A549 (cell line): ENCODE results near the gene EIF3A.

Experiments used
- CEBPB ChIP-seq, 2 experiments: fragments of >200 bp in 1 of 2; sonication (Bioruptor Twin) in 1 of 2; formaldehyde crosslinking in 1 of 2; IDR thresholded peaks; 2 replicates each; pipeline ENCODE4 v1.6.1; 2012 to 2016
- CHD2 ChIP-seq: fragments of 150-350 bp; IDR thresholded peaks from 2 replicates; pipeline ENCODE4 v1.6.1; 2014; ENCODE audit warnings: low read length; ENCODE audit not compliant: partially characterized antibody
- ESRRA ChIP-seq: fragments of 150-350 bp; IDR thresholded peaks from 2 replicates; pipeline ENCODE4 v1.6.1; 2014; ENCODE audit warnings: mild to moderate bottlenecking, low read length, borderline replicate concordance
- HOXA7 ChIP-seq: fragments of 250-450 bp; sonication (Bioruptor Pico); IDR thresholded peaks from 2 replicates; pipeline ENCODE4 v1.5.0; 2020; ENCODE audit warnings: mild to moderate bottlenecking, moderate library complexity
- KDM5A ChIP-seq: fragments of 200-600 bp; sonication (generic); IDR thresholded peaks from 2 replicates; pipeline ENCODE4 v1.6.1; 2016; ENCODE audit warnings: antibody characterized with exemption, mild to moderate bottlenecking
- MAX ChIP-seq: IDR thresholded peaks from 2 replicates; pipeline ENCODE4 v1.6.1; 2012
- MYC ChIP-seq: IDR thresholded peaks from 2 replicates; pipeline ENCODE4 v1.6.1; 2012; ENCODE audit warnings: mild to moderate bottlenecking, inconsistent platforms, low read length, improper control_type of control experiment, borderline replicate concordance
- PHF8 ChIP-seq: fragments of 200-600 bp; sonication (generic); IDR thresholded peaks from 2 replicates; pipeline ENCODE4 v1.6.1; 2016; ENCODE audit warnings: low read depth, mild to moderate bottlenecking, antibody characterized with exemption, moderate library complexity, borderline replicate concordance
- POLR2A ChIP-seq: IDR thresholded peaks from 2 replicates; pipeline ENCODE4 v1.6.1; 2012; ENCODE audit warnings: mild to moderate bottlenecking, low read length
- RCOR1 ChIP-seq: fragments of 150-350 bp; IDR thresholded peaks from 2 replicates; pipeline ENCODE4 v1.6.1; 2014; ENCODE audit warnings: antibody characterized with exemption, low read length, low read depth
- RFX5 ChIP-seq: fragments of 450-650 bp; IDR thresholded peaks from 2 replicates; pipeline ENCODE4 v1.7.1; 2014; ENCODE audit warnings: antibody characterized with exemption, mild to moderate bottlenecking, moderate library complexity
- TF ChIP-seq, protein P1 (sequence below): fragments of >200 bp; sonication (Bioruptor Twin); formaldehyde crosslinking; IDR thresholded peaks from 3 replicates; pipeline ENCODE4 v1.5.1; 2016

- TF ChIP-seq MYC (no peak), PHF8 (no peak; the same call in 1 of the 2 replicates), RCOR1 (no peak), HOXA7 (CRISPR knock-in tag) (no peak), CHD2 (peak; percentile 60), MAX (no peak), RFX5 (no peak), KDM5A (no peak), CEBPB (IDR thresholded peaks at IDR 0.05) (no peak), POLR2A (peak; percentile 42), ESRRA (0 out of 2 replicates have a peak, but pooled peaks have one; percentile 20)
- TF ChIP-seq, protein P1, sequence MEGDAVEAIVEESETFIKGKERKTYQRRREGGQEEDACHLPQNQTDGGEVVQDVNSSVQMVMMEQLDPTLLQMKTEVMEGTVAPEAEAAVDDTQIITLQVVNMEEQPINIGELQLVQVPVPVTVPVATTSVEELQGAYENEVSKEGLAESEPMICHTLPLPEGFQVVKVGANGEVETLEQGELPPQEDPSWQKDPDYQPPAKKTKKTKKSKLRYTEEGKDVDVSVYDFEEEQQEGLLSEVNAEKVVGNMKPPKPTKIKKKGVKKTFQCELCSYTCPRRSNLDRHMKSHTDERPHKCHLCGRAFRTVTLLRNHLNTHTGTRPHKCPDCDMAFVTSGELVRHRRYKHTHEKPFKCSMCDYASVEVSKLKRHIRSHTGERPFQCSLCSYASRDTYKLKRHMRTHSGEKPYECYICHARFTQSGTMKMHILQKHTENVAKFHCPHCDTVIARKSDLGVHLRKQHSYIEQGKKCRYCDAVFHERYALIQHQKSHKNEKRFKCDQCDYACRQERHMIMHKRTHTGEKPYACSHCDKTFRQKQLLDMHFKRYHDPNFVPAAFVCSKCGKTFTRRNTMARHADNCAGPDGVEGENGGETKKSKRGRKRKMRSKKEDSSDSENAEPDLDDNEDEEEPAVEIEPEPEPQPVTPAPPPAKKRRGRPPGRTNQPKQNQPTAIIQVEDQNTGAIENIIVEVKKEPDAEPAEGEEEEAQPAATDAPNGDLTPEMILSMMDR: no peak
Measured at GRCh38 chr10:119079599-119080520, 757 bp downstream of the EIF3A start.
